NCI-H2171 (cell line): Measurements from ENCODE around the gene SH2D4B.

Experiments used
- DNase-seq: peaks from one replicate; lab custom pipeline; 2025; lab: John Stamatoyannopoulos, UW

The SH2D4B gene

DNA sequence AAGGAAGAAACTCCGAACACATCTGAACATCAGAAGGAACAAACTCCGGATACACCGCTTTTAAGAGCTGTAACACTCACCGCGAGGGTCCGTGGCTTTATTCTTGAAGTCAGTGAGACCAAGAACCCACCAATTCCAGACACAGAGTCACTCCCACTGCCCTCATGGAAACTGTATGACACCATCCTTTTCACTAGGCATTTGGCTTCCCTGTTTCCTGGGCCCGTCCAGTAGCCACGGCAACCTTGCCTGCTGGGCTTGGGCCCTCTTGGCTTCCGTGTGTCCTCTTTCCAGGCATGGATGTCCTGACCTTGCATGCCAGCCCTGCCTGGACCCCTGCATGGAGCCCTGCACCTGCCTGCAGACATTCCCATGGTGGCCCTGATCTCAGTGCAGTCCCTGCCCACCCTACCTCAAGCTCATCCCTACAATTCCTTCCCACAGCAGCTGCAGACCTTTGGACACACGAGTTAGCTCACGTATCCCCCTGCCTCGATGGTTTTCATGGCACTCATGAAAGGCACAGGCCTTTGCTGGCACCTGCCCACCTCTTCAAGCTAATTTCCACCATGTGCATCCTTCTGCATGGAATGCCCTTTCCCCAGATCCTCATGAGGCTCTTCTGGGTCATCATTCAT is 6.7 kb downstream of the SH2D4B start:
- DNase-seq, result no peak

DNA sequence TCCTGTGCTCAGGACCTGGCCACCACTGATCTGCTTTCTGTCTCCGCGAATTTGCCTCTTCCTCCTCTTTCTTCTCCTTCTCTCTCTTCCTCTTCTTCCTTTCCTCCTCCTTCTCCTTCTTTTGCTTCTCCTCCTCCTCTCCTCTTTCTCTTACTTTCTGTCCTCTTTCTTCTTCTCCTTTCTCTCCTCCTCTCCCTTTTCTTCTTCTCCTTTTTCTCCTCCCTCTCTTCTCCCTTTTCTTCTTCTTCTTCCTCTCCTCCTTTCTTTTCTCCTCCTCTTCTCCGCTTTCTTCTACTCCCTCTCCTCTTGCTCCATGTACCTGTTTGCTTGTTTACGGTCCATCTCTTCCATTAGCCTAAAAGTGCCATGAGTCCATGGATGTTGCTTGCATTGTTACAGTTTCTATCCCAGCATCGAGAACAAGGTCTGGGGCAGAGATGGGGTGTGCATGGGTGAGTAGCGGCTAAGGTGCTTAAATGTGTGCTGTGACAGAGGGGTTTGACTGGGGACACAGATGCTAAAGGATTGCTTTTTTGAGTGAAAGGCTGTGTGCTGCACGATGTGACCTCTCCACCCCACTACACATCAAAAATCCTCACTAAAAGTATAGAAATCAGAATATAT is 7.7 kb downstream of the SH2D4B start:
- no peak for DNase-seq

DNA sequence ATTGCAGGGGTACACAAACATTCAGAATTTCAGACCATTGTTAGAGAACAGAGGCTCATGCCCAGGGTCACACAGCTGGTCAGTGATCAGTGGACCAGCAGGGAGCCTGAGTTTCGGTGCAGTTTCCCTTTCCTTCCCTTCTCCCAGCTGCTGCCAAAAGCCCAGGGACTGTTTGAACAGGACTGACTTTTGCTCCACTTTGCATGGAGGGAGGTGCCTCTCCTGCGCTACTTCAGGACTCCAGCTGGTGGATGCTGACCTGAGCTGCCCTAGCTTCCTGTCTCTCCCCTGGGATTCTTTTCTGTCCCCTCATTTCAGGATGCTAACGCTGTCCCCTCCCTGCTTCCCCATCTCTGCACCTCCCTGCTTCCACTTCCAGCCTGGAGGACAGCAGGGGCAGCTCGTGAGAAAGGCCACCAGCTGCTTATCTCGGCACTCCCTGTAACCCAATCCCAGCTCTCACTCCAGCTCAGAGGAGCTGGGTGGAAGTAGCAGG is 14.5 kb downstream of the SH2D4B start:
- peak; percentile 60 for DNase-seq

- no peak for DNase-seq
Measured at GRCh38 chr10:80553436-80553835, 15.7 kb downstream of the SH2D4B start.

DNA sequence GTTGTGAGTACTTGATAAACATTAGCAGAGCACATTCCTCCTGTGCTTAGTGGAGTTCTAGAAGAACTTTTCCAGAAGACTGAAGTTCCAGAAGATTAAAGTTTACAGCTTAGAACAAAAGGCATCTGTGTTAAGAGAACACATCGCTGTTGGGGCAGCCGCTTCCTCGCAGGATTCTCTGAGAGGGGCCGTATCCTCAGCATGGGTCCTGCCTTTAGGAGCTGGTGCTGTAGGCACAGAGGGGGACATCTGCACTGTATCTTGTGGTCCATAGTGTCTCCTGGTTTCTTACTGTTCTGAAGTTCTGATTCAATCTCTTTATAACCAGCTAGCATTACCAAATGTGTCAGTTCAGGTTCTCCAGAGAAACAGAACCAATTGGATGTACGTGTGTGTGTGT is 16.3 kb downstream of the SH2D4B start:
- DNase-seq, result no peak

DNA sequence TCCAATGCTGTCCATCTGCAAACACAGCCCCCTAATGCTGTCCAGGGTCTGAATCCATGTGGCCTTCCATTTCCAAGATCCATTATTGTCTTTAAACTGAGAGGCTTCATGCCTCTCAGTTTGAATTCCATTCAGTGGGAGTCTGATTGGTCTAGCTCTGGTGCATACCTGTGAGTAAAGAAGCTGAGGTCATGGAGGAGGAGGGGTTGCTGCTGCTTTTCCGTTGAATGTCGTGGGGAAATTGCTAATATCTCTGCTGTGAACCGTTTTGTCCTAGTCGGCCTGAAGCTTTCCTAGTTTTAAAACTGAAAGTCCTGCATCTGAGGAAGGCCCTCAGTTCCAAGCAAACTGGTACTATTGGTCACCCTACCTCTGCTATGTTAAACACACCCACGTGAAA is 17.7 kb downstream of the SH2D4B start:
- DNase-seq, result no peak

DNA sequence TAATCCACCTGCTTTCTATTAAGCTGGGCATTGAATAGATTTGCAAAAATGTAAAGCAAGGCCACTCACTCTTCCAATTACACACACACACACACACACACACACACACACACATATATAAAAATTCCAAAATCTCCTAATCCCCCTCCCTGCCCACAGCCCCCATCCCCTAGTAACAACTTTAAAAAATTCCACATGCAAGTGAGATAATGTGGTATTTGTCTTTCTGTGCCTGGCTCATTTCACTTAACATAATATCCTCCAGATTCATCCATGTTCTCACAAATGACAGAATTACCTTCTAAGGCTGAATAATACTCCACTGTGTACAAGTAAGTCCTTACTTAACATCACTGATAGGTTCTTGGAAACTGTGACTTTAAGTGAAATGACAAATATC is 24.2 kb downstream of the SH2D4B start:
- no peak for DNase-seq

DNA sequence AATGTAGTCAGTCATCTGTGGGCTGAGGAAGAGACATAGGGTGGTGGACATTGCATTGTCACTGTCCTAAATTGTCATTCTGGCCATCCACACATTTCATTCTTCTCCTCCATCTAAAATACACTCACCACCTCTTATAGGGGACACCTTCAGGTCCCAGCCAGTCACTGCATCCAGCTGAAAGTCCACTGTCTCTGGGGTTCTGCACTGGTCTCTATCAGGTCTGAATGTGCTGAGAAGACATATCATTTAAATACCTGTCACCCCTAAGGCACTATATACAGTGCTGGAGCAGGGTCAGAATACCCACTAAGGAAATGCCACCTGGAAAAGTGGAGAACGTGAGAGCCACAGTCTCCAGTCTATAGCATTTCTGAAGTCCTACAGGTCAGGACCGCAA is 29.6 kb downstream of the SH2D4B start:
- no peak for DNase-seq

- no peak for DNase-seq
Measured at GRCh38 chr10:80569131-80569895, 31.6 kb downstream of the SH2D4B start.

GRCh38 chr10:80571352-80571751 is 33.6 kb downstream of the SH2D4B start:
- no peak for DNase-seq

GRCh38 chr10:80579181-80579763 is 41.6 kb downstream of the SH2D4B start:
- DNase-seq, result no peak

DNA sequence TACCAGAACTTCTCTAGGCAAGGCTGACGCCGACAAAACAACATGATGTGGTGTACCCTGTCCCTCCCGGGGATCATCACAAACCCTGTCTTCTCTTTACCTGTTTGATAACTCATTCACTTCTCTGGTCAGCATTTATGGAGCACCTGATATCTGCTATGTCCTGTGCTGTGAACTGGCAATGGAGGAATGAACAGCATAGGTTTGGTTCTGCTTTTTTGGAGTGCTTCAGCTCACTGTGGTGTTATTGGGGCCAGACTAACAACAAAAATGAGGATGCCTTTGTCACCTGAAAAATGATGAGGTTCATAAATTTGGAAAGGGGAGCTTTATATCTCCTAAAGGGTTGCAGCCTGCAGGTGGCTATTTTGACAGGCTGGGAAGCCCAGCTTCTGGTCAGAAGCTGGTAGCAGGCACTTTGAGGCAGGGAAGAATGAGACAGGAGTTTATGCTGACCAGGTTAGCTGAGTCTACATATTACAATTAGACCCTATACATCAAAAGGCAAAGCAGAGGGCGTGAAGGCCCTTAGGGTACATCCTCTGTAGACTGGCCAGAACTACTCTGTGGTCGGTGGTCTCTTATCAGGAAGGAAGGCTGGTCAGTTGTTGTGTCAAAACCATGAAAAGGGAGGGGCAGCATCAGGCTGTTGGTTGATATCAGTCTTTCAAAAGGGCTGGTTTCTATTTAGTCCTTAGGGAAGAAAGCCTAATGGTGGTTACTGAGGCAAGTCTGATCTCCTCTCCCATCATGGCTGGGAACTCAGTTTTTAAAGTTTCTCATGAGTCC is 42.3 kb downstream of the SH2D4B start:
- DNase-seq, result no peak

DNA sequence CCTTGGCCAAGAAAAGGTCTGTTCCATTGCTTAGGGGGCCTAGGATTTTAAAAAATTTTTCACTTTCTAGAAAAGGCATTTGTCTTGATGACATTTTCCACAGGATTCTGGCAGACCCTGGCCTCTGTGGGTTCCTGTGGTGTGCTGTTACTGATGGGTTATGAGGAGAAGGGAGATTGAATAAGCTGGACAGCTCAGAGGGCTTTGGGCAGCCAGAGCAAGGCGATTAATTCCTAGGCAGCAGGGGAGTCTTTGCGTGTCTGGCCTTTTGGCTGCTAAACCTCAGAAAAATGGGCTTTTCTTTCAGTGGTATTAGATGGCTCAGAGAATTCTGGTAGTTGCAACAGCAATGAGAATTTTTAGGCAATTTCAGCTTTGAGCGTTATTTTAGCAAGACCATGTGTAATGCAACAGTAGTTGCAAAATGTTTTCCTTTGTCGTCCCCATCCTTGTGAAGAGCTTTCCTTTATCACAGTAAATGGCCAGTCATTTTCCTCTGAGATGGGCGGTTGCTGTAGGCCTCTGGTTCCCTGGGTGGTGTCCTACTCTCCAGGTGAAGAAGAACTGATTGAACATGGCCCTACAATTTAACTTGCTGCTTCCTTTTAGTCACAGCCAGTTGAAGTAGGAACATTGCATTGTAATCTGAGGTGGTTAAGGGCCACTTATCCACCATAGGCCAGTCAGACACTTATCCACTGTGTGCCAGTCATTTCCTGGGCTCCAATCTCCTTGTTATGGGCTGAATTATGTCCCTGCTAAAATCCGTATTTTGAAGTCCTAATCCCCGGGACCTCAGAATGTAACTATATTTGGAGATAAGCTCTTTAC is 43.2 kb downstream of the SH2D4B start:
- no peak for DNase-seq

DNA sequence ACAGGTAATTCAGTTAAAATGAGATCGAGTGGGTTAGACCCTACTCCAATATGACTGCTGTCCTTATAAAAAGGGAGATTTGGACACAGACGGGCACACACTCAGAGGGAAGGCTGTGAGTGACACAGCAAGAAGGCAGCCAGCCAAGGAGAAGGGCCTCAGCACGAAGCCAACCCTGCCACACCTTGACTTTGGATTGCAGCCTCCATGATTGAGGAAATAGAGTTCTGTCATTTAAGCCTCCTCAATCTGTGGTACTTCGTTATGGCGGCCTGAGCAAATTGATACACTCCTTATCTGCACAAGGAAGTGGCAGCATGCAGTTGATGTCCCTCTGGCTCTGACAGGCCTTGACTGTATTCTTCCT is 43.8 kb downstream of the SH2D4B start:
- no peak for DNase-seq

- no peak for DNase-seq
Measured at GRCh38 chr10:80582286-80582960, 44.7 kb downstream of the SH2D4B start.

GRCh38 chr10:80583685-80584084 is 46.0 kb downstream of the SH2D4B start:
- no peak for DNase-seq

DNA sequence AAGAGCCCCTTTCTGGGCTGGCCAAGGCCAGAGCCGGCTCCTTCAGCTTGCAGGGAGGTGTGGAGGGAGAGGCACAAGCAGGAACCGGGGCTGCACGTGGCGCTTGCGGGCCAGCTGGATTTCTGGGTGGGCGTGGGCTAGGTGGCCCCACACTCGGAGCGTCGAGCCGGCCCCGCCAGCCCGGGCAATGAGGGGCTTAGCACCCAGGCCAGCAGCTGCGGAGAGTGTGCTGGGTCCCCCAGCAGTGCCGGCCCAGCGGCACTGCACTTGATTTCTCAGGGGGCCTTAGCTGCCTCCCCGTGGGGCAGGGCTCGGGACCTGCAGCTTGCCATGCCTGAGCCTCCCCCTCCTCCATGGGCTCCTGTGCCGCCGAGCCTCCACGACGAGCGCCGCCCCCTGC is 48.1 kb downstream of the SH2D4B start:
- no peak for DNase-seq

GRCh38 chr10:80588546-80588945 is 50.8 kb downstream of the SH2D4B start:
- no peak for DNase-seq

DNA sequence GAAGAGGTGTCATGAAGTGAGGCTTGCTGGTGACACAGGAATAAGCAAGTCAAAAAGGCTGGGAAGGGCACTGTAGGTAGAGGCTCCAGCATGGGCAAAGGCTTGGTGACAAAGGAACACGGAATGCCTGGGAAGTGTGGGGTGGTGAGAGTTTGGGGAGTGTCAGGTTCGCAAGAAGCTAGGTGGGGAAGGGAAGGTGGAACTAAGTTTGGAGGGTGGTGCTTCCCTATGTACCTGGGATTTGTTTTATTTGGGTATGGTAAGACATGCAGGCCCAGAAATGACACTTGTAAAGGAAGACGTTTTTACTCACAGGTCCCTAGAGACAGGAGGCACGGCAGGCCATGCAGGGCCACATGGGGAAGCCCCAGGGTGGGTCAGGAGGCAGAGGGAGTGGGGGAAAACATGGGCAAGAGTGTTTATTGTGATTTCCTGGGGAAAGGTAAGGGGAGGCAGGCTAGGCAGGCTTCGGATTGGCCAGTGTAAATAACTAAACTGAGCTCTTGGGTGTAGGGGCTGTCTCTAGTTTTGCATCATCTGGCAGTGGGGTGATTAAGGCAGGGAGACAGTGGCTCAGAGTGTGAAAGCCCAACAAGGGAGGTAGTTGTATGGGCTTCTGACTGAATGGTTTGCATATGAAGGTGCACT is 52.1 kb downstream of the SH2D4B start:
- DNase-seq, result no peak

DNA sequence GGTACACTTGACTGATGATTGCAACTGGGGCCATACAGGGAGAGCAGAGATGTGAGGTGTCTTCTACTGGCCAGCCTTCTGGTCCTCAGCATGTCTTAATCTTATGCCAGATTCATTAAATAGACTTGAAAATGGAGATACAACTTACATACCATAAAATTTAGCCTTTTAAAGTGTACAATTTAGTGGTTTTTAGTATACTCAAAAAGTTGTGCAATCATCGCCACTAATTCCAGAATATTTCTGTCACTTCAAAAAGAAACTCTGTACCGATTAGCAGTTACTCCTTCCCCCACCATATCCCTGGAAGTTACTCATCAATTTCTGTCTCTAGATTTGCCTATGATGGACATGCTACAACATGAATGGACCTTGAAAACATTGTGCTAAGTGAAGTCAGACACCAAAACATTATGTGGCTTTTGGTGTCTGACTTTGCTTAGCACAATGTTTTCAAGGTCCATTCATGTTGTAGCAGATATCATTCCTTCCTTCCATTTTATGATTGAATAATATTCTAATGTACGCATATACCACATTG is 53.0 kb downstream of the SH2D4B start:
- no peak for DNase-seq
